ENCODE measurements around the gene KLHL15. TPM values are rescaled to one million over a fixed set of nuclear protein-coding genes. Genes with fewer than 3 reads are reported as not detected.

Gene KLHL15
- total and polyA plus RNA-seq, 2 of the 4 experiments (the other 2 are of a cell fraction): 2.4 to 7.5 TPM

GRCh38 chrX:23935106-23935505, 91.9 kb downstream of the KLHL15 start:
- no peak overlapping the region for H2AFZ ChIP-seq (replicated peaks; ENCODE audit: low read length, poor library complexity)
- H4K20me1 ChIP-seq (ENCODE audit: insufficient read depth, low read length): no peaks in the 10 kb centered on the region
- ChIA-PET CTCF (interaction anchor here (0.7 kb wide), 1 partner anchor 859 kb away, joined by 4 read pairs; no protein-coding TSS in a partner anchor), POLR2A (ENCODE audit: unreplicated experiment) (no interaction called here)
- no TSS peak for BruUV-seq (replicated peaks)
- no peak overlapping the region for H2BK20ac ChIP-seq (ENCODE audit: low read depth, low read length)
- H3K9me3 ChIP-seq (ENCODE audit: control insufficient read depth, insufficient read depth, low read length): no peaks in the 10 kb centered on the region
- ATAC-seq (ENCODE audit: low read depth): no peak
- no peak overlapping the region for H3K27ac ChIP-seq (ENCODE audit: insufficient read depth, low read length)
- H2AK9ac ChIP-seq (replicated peaks; ENCODE audit: low read depth, low read length, poor library complexity): no peak overlapping the region
- H4K8ac ChIP-seq (ENCODE audit: low read depth in 2 of 2, low read length in 2 of 2): no peak overlapping the region
- DNase-seq: no peak
- no peaks in the 10 kb centered on the region; the same call in 1 of the 2 replicates for H3K27me3 ChIP-seq (ENCODE audit: control insufficient read depth, insufficient read depth, low read length)
- intact Hi-C loops (cut with micrococcal nuclease): no loop called here
- no peak overlapping the region for H2BK5ac ChIP-seq (ENCODE audit: low read depth, low read length, poor library complexity, severe bottlenecking)
- no peak overlapping the region for H2BK120ac ChIP-seq (ENCODE audit: low read depth, low read length)
- H3K14ac ChIP-seq (replicated peaks; ENCODE audit: low read depth, low read length): no peak overlapping the region
- H3K4ac ChIP-seq (ENCODE audit: low read depth, low read length): no peak overlapping the region
- H3K9ac ChIP-seq (ENCODE audit: low read depth, low read length): no peak overlapping the region
- H4K91ac ChIP-seq (ENCODE audit: insufficient read depth, low read depth, low read length): no peak overlapping the region
- no peak overlapping the region for H3K18ac ChIP-seq (ENCODE audit: low read depth, low read length)
- no peak overlapping the region for H4K5ac ChIP-seq (ENCODE audit: low read depth, low read length)
- H3K4me3 ChIP-seq (ENCODE audit: insufficient read depth, low read depth, low read length): no peak overlapping the region
- in situ Hi-C loops (cut with MboI; ENCODE audit: low sequenced_read_pairs): no loop called here
- no peak overlapping the region for H3K23ac ChIP-seq (ENCODE audit: low read depth, low read length)
- H2BK15ac ChIP-seq (ENCODE audit: low read depth, low read length): no peak overlapping the region
- H3K36me3 ChIP-seq (ENCODE audit: control insufficient read depth, insufficient read depth, low read length): no peaks in the 10 kb centered on the region
- no peaks in the 10 kb centered on the region for H3K79me1 ChIP-seq (ENCODE audit: low read depth in 1 of 2, low read length in 2 of 2)
- no peak overlapping the region for H3K56ac ChIP-seq (ENCODE audit: extremely low read depth, insufficient read depth, low read length)
- H2AK5ac ChIP-seq (ENCODE audit: low read depth, low read length): no peak overlapping the region
- TF ChIP-seq CTCF (conservative IDR thresholded peaks at IDR 0.05; ENCODE audit: low read depth, low read length) (no peak), SMC3 (IDR thresholded peaks at IDR 0.05; ENCODE audit: low read depth, low read length) (no peak), NFE2L2 (IDR thresholded peaks at IDR 0.05; ENCODE audit: low read depth, low read length) (no peak), FOS (IDR thresholded peaks at IDR 0.05; ENCODE audit: low read depth, low read length) (no peak), CHD1 (IDR thresholded peaks at IDR 0.05; ENCODE audit: low read depth, low read length) (no peak), POLR2A (IDR thresholded peaks at IDR 0.05; ENCODE audit: low read depth, low read length) (no peak)
- no peaks in the 10 kb centered on the region for H3K9me1 ChIP-seq (ENCODE audit: insufficient read depth, low read length)
- H3K4me2 ChIP-seq (ENCODE audit: low read depth, low read length): no peak overlapping the region
- 80% methylated on average over 10 of the region's 11 CpGs; no CpG with 5 or more reads in 1 of the 2 experiments for WGBS, 2 experiments (ENCODE audit: extremely low coverage in 2 of 2, insufficient read length in 1 of 2)
- H3K4me1 ChIP-seq (ENCODE audit: control insufficient read depth, insufficient read depth, low read length): no peaks in the 10 kb centered on the region
- dilution Hi-C loops (cut with HindIII; ENCODE audit: low sequenced_read_pairs, unreplicated experiment): no loop called here

Other genes starting within 250 kb of the KLHL15 start
- 55.9 and 112 TPM in 2 replicates for gene SAT1, start 244.0 kb downstream of the KLHL15 start, total RNA-seq (2012; rRNA removed)
- 92.8 and 99.1 TPM in 2 replicates for gene SAT1, start 244.0 kb downstream of the KLHL15 start, polyA plus RNA-seq (2012; rRNA removed)
- gene APOO, start 119.2 kb downstream of the KLHL15 start, total RNA-seq (2012; rRNA removed): 9.0 and 11.4 TPM in 2 replicates
- 14.2 and 15.2 TPM in 2 replicates for gene APOO, start 119.2 kb downstream of the KLHL15 start, polyA plus RNA-seq (2012; rRNA removed)
- not detected in 2 replicates for gene CXorf58, start 119.2 kb downstream of the KLHL15 start, total RNA-seq (2012; rRNA removed)
- not detected in 2 replicates for gene CXorf58, start 119.2 kb downstream of the KLHL15 start, polyA plus RNA-seq (2012; rRNA removed)
- gene EIF2S3, start 27.8 kb upstream of the KLHL15 start, total RNA-seq (2012; rRNA removed): 416 and 419 TPM in 2 replicates
- gene EIF2S3, start 27.8 kb upstream of the KLHL15 start, polyA plus RNA-seq (2012; rRNA removed): 71.8 and 97.9 TPM in 2 replicates
- 99.3 and 141 TPM in 2 replicates for gene ZFX, start 122.5 kb upstream of the KLHL15 start, total RNA-seq (2012; rRNA removed)
- 12.0 and 16.0 TPM in 2 replicates for gene ZFX, start 122.5 kb upstream of the KLHL15 start, polyA plus RNA-seq (2012; rRNA removed)